HG02798 (cell line): Measurements from ENCODE around the gene ADCYAP1.

Source experiments
- ATAC-seq: cut with Tn5 transposase; IDR thresholded peaks from one replicate; pipeline ENCODE4 v1.9.1; 2021; ENCODE audit warnings: mild to moderate bottlenecking; ENCODE audit not compliant: unreplicated experiment, poor library complexity

The ADCYAP1 gene

GRCh38 chr18:908758-909724 is 4.4 kb downstream of the ADCYAP1 start:
- ATAC-seq = no peak

- no peak for ATAC-seq
Observed at GRCh38 chr18:910247-910646, 5.6 kb downstream of the ADCYAP1 start.

GRCh38 chr18:911025-911424 is 6.4 kb downstream of the ADCYAP1 start:
- no peak for ATAC-seq

DNA sequence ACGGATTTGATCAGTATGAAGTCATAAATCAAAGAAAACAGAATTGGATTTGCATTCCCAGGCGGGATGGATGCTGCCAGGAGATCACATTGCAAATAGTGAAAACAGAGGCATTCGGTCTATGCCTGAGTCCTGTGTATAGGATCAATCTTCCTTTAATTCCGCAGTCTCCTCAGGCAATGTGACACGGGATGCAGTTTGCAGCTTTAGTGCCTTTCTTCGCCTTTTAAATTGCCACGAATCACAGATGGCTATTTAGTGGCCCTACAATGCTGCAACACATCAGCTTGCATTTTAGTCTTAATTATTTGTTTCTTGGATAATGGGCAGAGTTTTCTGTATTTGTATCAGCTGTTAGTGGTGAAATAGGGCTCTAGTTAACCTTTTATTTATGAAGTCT is 6.8 kb downstream of the ADCYAP1 start:
- ATAC-seq = no peak

GRCh38 chr18:916562-916961 is 11.9 kb downstream of the ADCYAP1 start:
- no peak for ATAC-seq

DNA sequence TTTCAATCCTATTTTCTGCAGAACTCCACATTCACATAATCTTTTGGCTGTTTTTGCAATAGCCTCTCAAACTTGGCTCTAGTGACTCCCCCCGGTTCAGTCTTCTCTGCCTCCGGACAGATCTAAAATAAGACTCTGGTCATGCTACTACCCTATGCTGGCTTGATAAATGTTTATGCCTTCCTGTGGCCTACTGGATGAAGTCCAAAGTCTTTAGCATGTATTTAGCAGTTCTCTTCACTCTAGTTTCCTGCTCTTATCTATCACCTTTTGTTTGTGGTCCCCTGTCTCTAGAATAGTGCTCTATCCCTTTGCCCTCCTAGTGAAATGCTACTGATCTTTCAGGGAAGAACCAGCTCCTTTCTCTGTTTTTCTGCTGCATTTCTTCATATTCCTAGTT is 14.4 kb downstream of the ADCYAP1 start:
- no peak for ATAC-seq

GRCh38 chr18:923144-923866 is 18.6 kb downstream of the ADCYAP1 start:
- ATAC-seq = no peak

DNA sequence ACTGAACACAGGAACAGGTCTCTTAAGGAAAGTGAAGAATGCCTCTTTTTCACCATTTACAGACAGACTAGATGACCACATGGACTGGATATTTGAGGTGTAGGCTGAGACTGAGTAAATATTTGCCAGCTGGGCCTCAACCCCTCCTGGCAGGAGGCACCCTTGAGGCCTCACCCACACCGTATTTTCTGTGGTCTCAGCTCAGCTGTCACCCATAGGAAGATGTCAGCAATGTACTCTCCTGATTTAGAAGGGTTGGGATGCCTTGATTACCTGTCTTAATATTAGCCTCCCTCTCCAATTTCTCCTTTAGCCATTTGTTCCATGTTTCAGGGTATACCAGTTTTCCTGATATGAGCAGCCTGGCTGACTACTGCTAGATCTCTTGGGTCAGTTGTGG is 20.3 kb downstream of the ADCYAP1 start:
- no peak for ATAC-seq

DNA sequence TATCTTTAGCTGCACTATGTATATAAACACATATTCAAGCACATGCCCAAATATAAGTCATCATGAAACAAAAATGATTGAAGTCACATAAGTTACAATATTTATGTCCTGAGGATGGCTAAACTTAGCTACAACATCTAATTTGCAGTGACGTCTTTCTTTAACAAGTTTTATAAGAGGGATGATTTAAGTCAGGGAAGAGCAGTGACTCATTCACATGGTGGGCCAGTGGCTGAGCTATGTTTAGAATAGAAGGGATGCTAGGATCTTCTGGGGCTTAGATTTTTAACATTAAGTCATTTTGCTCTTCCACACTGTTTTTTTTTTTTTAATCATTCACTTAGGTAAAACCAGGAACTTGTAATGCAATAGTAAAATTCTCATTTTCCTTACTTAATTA is 22.3 kb downstream of the ADCYAP1 start:
- no peak for ATAC-seq

DNA sequence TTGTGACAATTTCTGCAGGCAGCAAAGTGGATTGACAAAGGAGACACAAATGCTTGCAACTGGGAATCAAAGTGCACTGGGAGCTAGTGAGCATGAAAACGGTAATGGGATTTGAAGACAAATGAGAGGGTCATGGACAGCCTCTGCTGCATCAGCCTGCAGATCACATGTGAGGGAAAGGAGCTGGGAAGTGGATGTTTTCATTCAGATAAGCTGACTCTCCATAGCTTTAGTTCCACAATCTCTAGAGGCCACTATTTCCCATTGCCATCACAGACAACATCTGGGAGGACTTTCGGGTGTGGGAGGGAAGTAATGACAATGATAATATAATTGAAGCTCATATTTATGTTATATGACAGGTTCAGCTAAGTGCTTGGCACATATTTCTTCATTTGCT is 28.4 kb downstream of the ADCYAP1 start:
- ATAC-seq = no peak

DNA sequence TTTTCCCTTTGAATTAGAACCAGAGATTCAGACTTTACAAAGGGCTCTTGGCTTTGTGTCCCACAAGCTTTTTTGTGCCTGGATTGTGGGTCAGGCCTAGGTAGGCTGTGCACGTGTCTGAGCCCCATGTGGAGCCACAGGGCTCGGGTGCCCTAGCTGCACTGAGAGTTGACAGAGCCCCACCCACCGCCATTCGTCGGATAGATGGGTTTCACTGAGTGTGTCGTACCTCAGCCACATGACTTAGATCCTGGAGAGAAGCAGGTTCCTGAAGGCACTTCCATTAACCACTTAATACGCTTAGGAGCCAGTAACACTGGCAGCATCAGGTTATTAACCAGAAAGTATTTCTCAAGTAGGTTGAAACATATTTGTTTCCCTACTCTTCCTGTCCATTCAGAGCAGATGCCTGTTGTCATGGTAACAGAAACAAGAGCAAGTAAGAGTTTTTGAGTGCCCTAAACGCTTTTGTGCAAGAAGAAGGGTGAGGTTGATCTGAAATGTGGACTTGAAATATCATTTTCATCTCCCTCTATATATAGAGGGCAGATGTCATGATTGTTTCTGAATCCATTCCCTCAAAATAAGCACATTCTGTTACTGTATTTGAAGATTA is 30.0 kb downstream of the ADCYAP1 start:
- ATAC-seq = no peak

DNA sequence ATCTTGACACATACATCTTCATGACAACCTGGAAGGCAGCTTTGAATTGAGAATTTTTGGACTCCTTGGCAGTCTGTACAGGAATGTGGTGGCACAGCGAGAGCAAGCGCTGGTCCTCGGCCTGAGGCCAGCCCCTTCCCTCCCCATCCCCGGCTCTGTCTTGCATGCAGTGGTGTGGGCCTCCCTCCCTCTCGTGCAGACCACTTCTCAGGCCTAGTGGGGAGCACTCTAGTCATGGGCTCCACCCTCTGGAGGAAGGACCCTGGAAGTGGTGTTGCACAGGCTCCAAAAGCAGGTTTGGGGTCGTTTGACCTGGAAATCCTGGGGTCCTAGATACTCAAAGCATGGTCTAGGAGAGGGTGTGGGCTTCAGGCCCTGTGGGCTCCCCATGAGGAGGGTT is 32.3 kb downstream of the ADCYAP1 start:
- ATAC-seq = no peak

DNA sequence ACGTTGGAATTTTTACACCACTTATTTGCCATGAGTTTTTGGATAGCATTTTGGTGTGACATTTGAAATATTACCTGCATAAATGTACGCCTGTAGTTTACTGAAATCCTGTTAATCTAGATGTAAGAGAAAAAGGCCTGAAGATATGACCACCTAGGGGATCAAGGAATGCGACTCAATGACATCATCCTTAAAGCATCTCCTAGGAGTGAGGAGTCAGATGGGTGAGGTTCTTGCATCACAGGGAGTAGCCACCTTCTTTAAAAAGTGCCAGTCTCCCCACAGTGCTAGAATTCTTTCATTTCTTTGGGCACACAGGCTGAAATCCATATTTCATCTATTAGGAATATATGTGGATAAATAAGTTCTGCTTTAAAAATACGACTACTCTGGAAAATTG is 34.5 kb downstream of the ADCYAP1 start:
- no peak for ATAC-seq

DNA sequence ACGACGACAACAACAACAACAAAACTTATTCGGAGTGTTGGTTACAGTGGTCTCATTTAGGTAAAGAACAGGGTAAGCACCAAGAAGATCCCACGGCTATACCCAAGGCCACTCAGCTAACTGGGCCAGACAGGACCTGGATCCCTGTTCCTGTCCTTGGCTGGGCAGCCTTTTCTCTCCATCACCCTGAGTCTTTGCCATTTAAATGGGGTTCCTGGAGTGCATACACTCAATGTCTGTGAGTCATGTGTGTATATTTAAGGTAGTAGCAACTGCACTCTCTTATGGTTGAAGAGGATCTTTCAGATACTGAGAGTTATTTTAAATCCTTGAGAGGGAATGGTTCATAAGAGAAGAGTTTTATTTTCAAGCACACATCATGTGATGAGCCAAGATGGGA is 35.3 kb downstream of the ADCYAP1 start:
- ATAC-seq = no peak

DNA sequence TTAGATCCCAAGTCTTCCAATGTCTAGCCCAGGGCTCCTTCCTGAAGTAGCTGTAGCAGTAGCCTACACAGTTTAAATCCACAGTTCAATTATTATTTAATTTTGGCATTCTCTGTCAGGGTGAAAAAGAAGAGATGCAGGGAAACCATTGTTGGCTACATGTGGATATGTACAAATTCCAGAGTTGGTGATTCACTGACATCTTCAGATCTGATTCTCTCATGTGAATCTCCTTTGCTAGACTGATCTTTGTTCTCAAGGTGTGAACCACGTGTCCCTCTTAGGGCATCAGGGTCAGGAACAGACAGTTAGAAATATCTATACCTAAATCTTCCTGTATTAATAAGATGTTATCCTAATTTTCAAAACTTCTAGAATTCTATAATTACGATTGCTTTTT is 36.7 kb downstream of the ADCYAP1 start:
- ATAC-seq = no peak

DNA sequence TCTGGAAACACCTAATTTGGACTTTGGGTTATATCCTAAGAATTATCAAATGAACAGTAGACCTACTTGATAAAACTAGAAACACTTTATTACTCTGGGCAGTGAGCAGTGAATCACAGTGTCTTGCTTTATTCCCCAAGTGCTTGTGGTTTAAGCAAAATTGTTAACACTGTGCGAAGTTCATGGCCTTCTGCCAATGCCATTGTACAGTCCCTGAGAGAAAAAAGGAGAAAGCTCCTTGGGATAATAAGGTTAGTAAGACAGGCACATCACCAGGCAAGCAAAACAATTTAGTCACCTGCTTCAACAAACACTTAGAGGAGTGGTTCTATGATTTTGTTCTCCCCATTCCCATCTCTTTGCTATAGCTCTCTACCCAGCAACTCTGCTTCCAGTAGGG is 39.8 kb downstream of the ADCYAP1 start:
- no peak for ATAC-seq

DNA sequence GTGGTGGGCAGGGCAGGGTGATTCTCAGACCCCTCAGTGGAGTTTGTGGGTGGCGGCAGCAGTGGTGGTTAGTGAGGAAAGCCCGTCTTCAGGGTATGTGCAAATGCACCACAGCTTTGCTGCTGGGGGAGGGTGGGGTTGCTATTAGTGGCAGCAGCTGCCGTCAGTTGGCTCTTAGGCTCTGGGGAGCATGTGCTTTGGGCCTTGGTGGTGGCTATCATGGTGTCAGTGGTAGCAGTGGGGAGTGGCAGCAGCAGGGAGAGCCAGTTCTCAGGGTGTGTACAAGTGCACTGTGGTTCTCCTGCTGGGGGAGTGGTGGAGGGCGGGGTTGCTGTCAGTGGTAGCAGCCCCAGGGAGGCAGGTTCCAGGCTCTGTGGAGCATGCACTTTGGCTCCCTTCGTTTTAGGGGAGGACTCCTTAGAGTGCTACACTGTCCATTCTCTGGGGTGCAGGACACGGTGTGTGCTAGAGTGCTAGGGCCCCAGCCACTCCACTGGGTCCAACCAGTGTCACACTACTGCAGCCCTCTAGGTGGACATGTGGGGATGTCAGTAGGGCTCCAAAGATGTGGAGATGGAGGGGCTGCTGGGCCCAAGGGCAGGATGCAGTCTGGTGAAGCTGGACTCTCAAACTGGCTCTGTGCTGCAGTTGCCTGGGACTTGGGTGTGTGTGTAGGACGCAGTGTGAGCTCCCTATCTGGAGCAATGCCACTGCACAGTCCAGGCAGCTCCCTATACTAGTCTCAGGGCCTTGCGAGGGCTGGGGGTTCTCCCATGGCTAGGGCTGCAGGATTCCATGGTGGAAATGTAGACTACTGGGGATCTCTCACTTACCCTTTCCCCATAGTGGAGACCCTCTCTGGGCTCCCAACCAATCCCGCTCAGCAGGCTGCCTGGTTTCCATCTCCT is 45.3 kb downstream of the ADCYAP1 start:
- no peak for ATAC-seq

DNA sequence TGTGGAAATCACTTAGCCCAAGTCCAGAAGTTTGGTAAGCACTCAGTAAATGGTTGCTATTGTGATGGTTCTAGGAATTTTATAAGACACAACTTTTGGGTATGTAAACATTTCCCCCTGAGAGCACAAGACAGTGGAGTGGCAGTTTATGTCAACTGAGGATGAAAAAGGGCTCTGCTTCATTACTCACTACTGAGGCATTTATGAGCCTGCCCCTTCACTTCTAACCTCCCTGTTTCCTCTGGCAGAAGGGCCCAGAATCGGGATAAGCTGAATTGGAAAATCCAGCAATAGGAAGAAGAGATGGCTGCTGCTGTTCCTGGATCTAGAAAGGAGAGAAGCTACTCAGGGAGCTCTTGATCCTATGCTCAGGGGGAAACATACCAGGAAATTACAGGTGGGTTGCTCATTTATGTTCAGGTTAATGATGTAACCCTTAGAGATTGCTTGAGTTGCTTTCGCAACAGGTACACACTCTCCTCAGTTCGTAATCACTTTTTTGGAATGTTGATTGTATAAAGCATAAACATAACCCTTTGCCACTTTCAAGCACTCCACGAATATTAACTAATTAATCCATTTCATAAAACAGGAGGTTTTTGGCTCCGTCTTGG is 46.3 kb downstream of the ADCYAP1 start:
- ATAC-seq = no peak

GRCh38 chr18:955384-956066 is 50.9 kb downstream of the ADCYAP1 start:
- ATAC-seq = no peak
